ENCODE measurements around the gene PPARD. TPM values are rescaled to one million over a fixed set of nuclear protein-coding genes. Genes with fewer than 3 reads are reported as not detected.

Gene PPARD
- polyA plus RNA-seq, 2 of the 4 experiments (the other 2 are of a cell fraction), result 3.8 to 5.9 TPM

DNA sequence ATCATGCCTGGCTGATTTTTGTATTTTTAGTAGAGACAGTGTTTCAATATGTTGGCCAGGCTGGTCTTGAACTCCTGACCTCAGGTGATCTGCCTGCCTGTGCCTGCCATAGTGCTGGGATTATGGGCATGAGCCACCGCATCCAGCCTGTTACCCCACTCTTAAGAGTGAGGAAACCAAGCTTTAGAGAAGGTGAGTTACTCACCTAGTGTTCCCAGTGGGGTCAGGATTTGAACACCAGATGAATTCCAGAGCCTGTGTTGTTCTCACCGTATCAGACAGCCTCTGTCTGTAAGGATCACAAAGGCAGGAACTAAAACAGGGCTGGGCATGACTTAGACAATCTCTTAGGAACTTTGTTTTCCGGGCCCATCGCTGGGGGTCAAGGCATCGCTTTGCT is 100.3 kb downstream of the PPARD start:
- 88% methylated on average over 5 of the region's 5 CpGs for WGBS (ENCODE audit: missing lambda C conversion rate)
- CTCF ChIA-PET, result interaction anchor here (1.0 to 1.7 kb wide), 4 partner anchors 10 to 101 kb away, joined by 3 to 5 read pairs (median 4); partner anchors contain the start of gene PPARD
- H3K4me1 ChIP-seq, result no peaks in the 10 kb centered on the region
- FAIRE-seq, result no peak
- no peak for ATAC-seq
- H3K27ac ChIP-seq, result no peak overlapping the region
- H3K4me2 ChIP-seq, result no peak overlapping the region
- TF ChIP-seq CHD2 (IDR thresholded peaks at IDR 0.05; ENCODE audit: low read length, partially characterized antibody) (no peak), NFE2L2 (conservative IDR thresholded peaks at IDR 0.05; ENCODE audit: low read length) (no peak), RARB (CRISPR knock-in tag; IDR thresholded peaks at IDR 0.05) (no peak), FOXS1 (CRISPR knock-in tag; IDR thresholded peaks at IDR 0.05) (no peak)
- TF ChIP-seq, protein P1, sequence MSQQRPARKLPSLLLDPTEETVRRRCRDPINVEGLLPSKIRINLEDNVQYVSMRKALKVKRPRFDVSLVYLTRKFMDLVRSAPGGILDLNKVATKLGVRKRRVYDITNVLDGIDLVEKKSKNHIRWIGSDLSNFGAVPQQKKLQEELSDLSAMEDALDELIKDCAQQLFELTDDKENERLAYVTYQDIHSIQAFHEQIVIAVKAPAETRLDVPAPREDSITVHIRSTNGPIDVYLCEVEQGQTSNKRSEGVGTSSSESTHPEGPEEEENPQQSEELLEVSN (IDR thresholded peaks at IDR 0.05; ENCODE audit: borderline replicate concordance, low read depth), result no peak
- H3K4me3 ChIP-seq, result no peak overlapping the region
- no peaks in the 10 kb centered on the region for H3K9me3 ChIP-seq
- POLR2A ChIA-PET, result no interaction called here
- no peak for DNase-seq (ENCODE audit: low read depth in 1 of 2, low spot score in 1 of 2)

DNA sequence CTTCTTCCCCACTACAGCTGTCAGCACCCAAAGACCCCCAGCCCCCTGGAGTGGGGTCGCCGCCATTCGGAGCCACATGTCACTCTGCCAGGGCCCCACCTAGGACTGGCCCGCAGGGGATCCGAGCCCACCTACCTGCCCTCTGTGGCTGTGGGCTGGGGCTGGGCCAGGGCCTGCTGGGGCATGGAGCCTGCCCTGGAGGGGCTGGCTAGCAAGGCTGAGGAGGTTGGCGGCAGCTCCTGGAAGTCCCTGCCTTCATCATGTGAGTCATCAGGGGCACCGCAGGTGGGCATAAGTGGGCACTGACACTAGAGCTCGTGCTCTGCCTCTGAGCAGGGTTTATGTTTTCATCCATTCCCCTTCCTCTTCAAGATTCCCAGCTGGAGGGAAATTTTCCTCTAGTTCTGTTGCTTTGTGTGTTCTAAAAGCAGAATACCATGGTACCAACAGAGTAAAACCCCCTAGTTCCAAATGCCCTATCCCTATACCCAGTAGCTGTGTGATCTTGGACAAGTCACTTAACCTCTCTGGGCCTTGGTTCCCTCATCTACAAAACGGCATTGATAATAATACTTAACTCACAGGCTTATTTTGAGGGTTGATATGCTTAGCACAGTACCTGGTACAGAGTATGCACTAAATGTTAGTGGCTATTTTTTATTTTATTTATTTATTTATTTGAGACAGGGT is 101.1 kb downstream of the PPARD start:
- CTCF ChIA-PET, result interaction anchor here (1.0 to 1.3 kb wide), 3 partner anchors 28 to 150 kb away, joined by 3 to 5 read pairs (median 3); partner anchors contain the start of gene PPARD
- no peak for DNase-seq (ENCODE audit: low read depth in 1 of 2, low spot score in 1 of 2)

DNA sequence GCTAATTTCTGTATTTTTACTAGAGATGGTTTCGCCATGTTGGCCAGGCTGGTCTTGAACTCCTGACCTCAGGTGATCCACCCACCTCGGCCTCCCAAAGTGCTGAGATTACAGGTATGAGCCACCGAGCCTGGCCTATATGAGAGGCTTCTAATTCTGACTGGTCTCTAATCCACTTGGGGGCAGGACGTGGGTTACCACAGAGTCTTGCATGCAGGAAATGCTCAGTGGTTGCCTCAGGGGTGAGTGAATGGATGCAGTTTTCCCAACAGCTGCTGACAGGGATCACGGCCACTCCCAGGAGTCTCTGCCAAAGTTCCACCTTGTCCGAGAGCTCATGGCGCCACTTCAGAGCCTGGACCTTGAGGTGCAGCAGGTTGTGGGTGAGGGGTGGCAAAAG is 103.3 kb downstream of the PPARD start:
- no peak for DNase-seq (ENCODE audit: low read depth in 1 of 2, low spot score in 1 of 2)
- FAIRE-seq, result no peak
- 86% methylated on average over 5 of the region's 7 CpGs for WGBS (ENCODE audit: missing lambda C conversion rate)
- Histone ChIP-seq H3K9me3 (no peaks in the 10 kb centered on the region), H3K4me2 (no peak overlapping the region), H3K27ac (no peak overlapping the region), H3K4me1 (no peaks in the 10 kb centered on the region), H3K4me3 (no peak overlapping the region)
- ChIA-PET POLR2A (no interaction called here), CTCF (interaction anchor here (1.5 to 8.0 kb wide), 2 partner anchors 102 to 152 kb away, joined by 3 to 140 read pairs; partner anchors contain the start of gene PPARD)
- TF ChIP-seq HOXB5 (CRISPR knock-in tag; IDR thresholded peaks at IDR 0.05) (no peak), FOSL2 (IDR thresholded peaks at IDR 0.05) (no peak), FOSL2 (CRISPR knock-in tag; IDR thresholded peaks at IDR 0.05) (no peak), GATA3 (IDR thresholded peaks at IDR 0.05; ENCODE audit: borderline replicate concordance) (no peak), RAD21 (conservative IDR thresholded peaks at IDR 0.05 in 1 of 2, IDR thresholded peaks at IDR 0.05 in 1 of 2) (no peak), HOXA7 (CRISPR knock-in tag; IDR thresholded peaks at IDR 0.05) (no peak)
- TF ChIP-seq, protein P2, sequence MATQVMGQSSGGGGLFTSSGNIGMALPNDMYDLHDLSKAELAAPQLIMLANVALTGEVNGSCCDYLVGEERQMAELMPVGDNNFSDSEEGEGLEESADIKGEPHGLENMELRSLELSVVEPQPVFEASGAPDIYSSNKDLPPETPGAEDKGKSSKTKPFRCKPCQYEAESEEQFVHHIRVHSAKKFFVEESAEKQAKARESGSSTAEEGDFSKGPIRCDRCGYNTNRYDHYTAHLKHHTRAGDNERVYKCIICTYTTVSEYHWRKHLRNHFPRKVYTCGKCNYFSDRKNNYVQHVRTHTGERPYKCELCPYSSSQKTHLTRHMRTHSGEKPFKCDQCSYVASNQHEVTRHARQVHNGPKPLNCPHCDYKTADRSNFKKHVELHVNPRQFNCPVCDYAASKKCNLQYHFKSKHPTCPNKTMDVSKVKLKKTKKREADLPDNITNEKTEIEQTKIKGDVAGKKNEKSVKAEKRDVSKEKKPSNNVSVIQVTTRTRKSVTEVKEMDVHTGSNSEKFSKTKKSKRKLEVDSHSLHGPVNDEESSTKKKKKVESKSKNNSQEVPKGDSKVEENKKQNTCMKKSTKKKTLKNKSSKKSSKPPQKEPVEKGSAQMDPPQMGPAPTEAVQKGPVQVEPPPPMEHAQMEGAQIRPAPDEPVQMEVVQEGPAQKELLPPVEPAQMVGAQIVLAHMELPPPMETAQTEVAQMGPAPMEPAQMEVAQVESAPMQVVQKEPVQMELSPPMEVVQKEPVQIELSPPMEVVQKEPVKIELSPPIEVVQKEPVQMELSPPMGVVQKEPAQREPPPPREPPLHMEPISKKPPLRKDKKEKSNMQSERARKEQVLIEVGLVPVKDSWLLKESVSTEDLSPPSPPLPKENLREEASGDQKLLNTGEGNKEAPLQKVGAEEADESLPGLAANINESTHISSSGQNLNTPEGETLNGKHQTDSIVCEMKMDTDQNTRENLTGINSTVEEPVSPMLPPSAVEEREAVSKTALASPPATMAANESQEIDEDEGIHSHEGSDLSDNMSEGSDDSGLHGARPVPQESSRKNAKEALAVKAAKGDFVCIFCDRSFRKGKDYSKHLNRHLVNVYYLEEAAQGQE (IDR thresholded peaks at IDR 0.05), result no peak
- ATAC-seq, result no peak

More for the DNA sequence above, 101.1 kb downstream of the PPARD start:
- Histone ChIP-seq H3K4me3 (no peak overlapping the region), H3K27ac (no peak overlapping the region), H3K9me3 (no peaks in the 10 kb centered on the region), H3K4me2 (no peak overlapping the region), H3K4me1 (no peaks in the 10 kb centered on the region)
- FAIRE-seq, result no peak
- 51% methylated on average over 4 of the region's 9 CpGs for WGBS (ENCODE audit: missing lambda C conversion rate)
- TF ChIP-seq ZNF302 (CRISPR knock-in tag; IDR thresholded peaks at IDR 0.05) (no peak), NR3C1 (IDR thresholded peaks at IDR 0.05) (no peak), EHF (CRISPR knock-in tag; IDR thresholded peaks at IDR 0.05) (no peak), RFX5 (IDR thresholded peaks at IDR 0.05) (no peak), MAZ (IDR thresholded peaks at IDR 0.05; ENCODE audit: borderline replicate concordance, low read depth, low read length) (no peak), EP300 (IDR thresholded peaks at IDR 0.05) (no peak), CBX2 (IDR thresholded peaks at IDR 0.05; ENCODE audit: borderline replicate concordance, low read depth) (no peak), SREBF2 (IDR thresholded peaks at IDR 0.05) (no peak), FOSL2 (IDR thresholded peaks at IDR 0.05) (no peak), FOSL2 (CRISPR knock-in tag; IDR thresholded peaks at IDR 0.05) (no peak)
- TF ChIP-seq, protein P3, sequence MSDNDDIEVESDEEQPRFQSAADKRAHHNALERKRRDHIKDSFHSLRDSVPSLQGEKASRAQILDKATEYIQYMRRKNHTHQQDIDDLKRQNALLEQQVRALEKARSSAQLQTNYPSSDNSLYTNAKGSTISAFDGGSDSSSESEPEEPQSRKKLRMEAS (IDR thresholded peaks at IDR 0.05), result no peak
- TF ChIP-seq, protein P4, sequence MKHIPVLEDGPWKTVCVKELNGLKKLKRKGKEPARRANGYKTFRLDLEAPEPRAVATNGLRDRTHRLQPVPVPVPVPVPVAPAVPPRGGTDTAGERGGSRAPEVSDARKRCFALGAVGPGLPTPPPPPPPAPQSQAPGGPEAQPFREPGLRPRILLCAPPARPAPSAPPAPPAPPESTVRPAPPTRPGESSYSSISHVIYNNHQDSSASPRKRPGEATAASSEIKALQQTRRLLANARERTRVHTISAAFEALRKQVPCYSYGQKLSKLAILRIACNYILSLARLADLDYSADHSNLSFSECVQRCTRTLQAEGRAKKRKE (CRISPR knock-in tag; IDR thresholded peaks at IDR 0.05; ENCODE audit: low read depth), result no peak
- POLR2A ChIA-PET, result no interaction called here
- no peak for ATAC-seq
